Lower leg skin (tissue), 3 donors: Measurements from ENCODE around the gene PGBD5.

Experiments
- CTCF ChIP-seq, 3 donors: fragments of 450-650 bp; IDR thresholded peaks; one replicate each; pipeline ENCODE4 v1.5.1; 2016; ENCODE audit warnings: antibody characterized with exemption in 3 of 3, mild to moderate bottlenecking in 3 of 3, moderate library complexity in 2 of 3
- POLR2A ChIP-seq, 2 donors: fragments of 450-650 bp; IDR thresholded peaks; one replicate each; pipeline ENCODE4 v1.6.1; 2016 to 2017; ENCODE audit warnings: antibody characterized with exemption in 2 of 2, mild to moderate bottlenecking in 1 of 2, moderate library complexity in 1 of 2

- TF ChIP-seq CTCF (IDR thresholded peaks at IDR 0.05) = no peak
- TF ChIP-seq POLR2A (IDR thresholded peaks at IDR 0.05) = no peak
Observed at GRCh38 chr1:230273141-230273710, 152.9 kb downstream of the PGBD5 start.
